ENCODE measurements around the gene CCDC7. TPM values are rescaled to one million over a fixed set of nuclear protein-coding genes. Genes with fewer than 3 reads are reported as not detected.
A peak's percentile ranks its signal among the peaks of the same experiment; 100 is the strongest.

CCDC7 gene
- total RNA-seq, 1 donor from 2014 or later: 2.3 TPM

DNA sequence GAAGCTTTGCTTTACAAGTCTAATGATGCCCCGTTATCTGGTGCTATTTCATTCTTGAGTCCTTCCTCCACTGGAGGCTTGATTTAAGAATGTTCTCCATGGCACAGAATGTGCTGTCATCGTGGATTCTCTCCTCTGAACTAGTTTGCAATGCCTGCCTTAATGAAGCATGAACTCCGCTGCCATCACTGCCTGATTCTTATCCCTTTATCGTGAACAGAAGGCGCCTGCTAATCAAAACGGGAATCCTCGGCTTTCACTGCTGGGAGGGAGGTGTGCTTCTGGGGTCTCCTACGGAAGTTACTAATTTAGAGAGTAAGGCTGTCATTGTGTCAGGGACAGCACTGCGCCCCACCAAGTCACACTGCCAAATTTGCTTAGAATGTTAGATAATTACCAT lies 455.9 kb downstream of the CCDC7 start:
- H3K36me3 Mint-ChIP-seq (ENCODE audit: low read depth, unreplicated experiment): peaks cover 24% of the 10 kb centered on the region
- no peaks in the 10 kb centered on the region for H3K4me1 ChIP-seq (ENCODE audit: insufficient read depth, low read length)
- peaks cover 7% of the 10 kb centered on the region for H3K4me1 Mint-ChIP-seq (ENCODE audit: low read depth, unreplicated experiment)
- no peak for DNase-seq (ENCODE audit: low read depth)
- no peak overlapping the region for H3K27ac ChIP-seq (ENCODE audit: low read depth, low read length)
- H3K4me3 ChIP-seq (ENCODE audit: insufficient read depth, low read depth, low read length): no peak overlapping the region
- H3K4me2 ChIP-seq (ENCODE audit: low read length): no peak overlapping the region
- no peaks in the 10 kb centered on the region for H3K9me3 Mint-ChIP-seq (ENCODE audit: unreplicated experiment)
- no peak overlapping the region for H2AFZ ChIP-seq (ENCODE audit: low read depth, low read length)
- peaks cover 80% of the 10 kb centered on the region for H3K36me3 ChIP-seq (ENCODE audit: insufficient read depth, low read length)
- no peak for FAIRE-seq
- H3K27ac Mint-ChIP-seq (ENCODE audit: unreplicated experiment): no peak overlapping the region
- H3K79me2 ChIP-seq (ENCODE audit: insufficient read depth, low read length): peaks cover 43% of the 10 kb centered on the region
- H3K4me3 Mint-ChIP-seq (ENCODE audit: unreplicated experiment): no peak overlapping the region
- TF ChIP-seq EZH2 (IDR thresholded peaks at IDR 0.05; ENCODE audit: insufficient read depth, low read length): no peak
- TF ChIP-seq, protein P1, sequence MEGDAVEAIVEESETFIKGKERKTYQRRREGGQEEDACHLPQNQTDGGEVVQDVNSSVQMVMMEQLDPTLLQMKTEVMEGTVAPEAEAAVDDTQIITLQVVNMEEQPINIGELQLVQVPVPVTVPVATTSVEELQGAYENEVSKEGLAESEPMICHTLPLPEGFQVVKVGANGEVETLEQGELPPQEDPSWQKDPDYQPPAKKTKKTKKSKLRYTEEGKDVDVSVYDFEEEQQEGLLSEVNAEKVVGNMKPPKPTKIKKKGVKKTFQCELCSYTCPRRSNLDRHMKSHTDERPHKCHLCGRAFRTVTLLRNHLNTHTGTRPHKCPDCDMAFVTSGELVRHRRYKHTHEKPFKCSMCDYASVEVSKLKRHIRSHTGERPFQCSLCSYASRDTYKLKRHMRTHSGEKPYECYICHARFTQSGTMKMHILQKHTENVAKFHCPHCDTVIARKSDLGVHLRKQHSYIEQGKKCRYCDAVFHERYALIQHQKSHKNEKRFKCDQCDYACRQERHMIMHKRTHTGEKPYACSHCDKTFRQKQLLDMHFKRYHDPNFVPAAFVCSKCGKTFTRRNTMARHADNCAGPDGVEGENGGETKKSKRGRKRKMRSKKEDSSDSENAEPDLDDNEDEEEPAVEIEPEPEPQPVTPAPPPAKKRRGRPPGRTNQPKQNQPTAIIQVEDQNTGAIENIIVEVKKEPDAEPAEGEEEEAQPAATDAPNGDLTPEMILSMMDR (IDR thresholded peaks at IDR 0.05; ENCODE audit: insufficient read depth, low read depth, low read length): no peak
- H3K9me3 ChIP-seq (ENCODE audit: insufficient read depth, low read depth, low read length): no peaks in the 10 kb centered on the region
- H4K20me1 ChIP-seq (ENCODE audit: insufficient read depth, low read length): peaks cover 37% of the 10 kb centered on the region
- H3K27me3 ChIP-seq (ENCODE audit: insufficient read depth, low read length): no peaks in the 10 kb centered on the region
- no peaks in the 10 kb centered on the region for H3K27me3 Mint-ChIP-seq (ENCODE audit: low read depth, unreplicated experiment)
- no peak overlapping the region for H3K9ac ChIP-seq (ENCODE audit: low read length)

DNA sequence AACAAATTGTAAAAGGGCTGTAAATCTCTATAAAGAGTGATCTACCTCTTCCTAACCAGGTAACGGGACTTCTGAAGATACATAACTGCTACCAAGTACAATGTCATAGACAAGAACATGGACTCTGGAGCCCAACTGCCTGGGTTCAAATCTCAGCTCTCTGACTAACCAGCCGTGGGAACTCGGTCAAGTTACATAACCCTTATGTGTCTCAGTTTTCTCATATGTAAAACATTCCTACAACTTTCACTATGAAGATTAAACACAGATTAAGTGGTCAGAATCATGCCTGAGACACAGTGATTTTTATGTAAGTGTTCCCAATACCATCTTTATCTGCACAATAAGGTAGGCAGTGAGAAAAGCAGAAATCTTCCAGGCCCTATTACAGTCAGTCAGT lies 459.5 kb downstream of the CCDC7 start:
- FAIRE-seq (peak; percentile 29), DNase-seq (ENCODE audit: low read depth) (no peak)
- Histone ChIP-seq H3K36me3 (ENCODE audit: insufficient read depth, low read length) (peaks cover 81% of the 10 kb centered on the region), H3K9me3 (ENCODE audit: insufficient read depth, low read depth, low read length) (no peaks in the 10 kb centered on the region), H3K27ac (ENCODE audit: low read depth, low read length) (no peak overlapping the region), H3K9ac (ENCODE audit: low read length) (no peak overlapping the region), H3K27me3 (ENCODE audit: insufficient read depth, low read length) (no peaks in the 10 kb centered on the region), H2AFZ (ENCODE audit: low read depth, low read length) (no peak overlapping the region), H3K4me2 (ENCODE audit: low read length) (no peak overlapping the region), H3K4me1 (ENCODE audit: insufficient read depth, low read length) (no peaks in the 10 kb centered on the region), H4K20me1 (ENCODE audit: insufficient read depth, low read length) (peaks cover 41% of the 10 kb centered on the region), H3K4me3 (ENCODE audit: insufficient read depth, low read depth, low read length) (no peak overlapping the region), H3K79me2 (ENCODE audit: insufficient read depth, low read length) (peaks cover 78% of the 10 kb centered on the region)
- H3K4me3 Mint-ChIP-seq (ENCODE audit: unreplicated experiment): no peak overlapping the region
- peaks cover 20% of the 10 kb centered on the region for H3K4me1 Mint-ChIP-seq (ENCODE audit: low read depth, unreplicated experiment)
- H3K27me3 Mint-ChIP-seq (ENCODE audit: low read depth, unreplicated experiment): no peaks in the 10 kb centered on the region
- H3K9me3 Mint-ChIP-seq (ENCODE audit: unreplicated experiment): no peaks in the 10 kb centered on the region
- H3K27ac Mint-ChIP-seq (ENCODE audit: unreplicated experiment): peak overlapping the region; percentile 55
- TF ChIP-seq EZH2 (IDR thresholded peaks at IDR 0.05; ENCODE audit: insufficient read depth, low read length): no peak
- TF ChIP-seq, protein P1 (IDR thresholded peaks at IDR 0.05; ENCODE audit: insufficient read depth, low read depth, low read length): no peak
- peaks cover 25% of the 10 kb centered on the region for H3K36me3 Mint-ChIP-seq (ENCODE audit: low read depth, unreplicated experiment)

DNA sequence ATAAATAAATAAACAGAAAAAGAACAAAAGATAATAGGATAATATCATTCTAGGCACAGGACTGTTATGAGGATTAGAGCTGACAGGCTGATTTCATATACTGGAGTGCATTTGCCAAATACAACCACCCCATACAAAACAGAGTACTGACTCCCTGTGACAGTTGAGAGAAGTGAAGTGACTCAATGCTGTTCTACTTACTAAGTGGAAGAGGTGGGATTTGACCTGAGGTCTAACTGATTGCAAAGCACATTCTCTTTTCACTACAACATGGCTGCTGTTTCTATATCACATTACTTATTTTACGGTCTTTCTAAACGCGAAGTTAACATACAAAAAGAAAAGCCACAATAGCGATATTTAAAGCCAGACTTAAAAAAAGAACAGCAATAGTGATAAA lies 460.7 kb downstream of the CCDC7 start:
- Mint-ChIP-seq H3K36me3 (ENCODE audit: low read depth, unreplicated experiment) (peaks cover 31% of the 10 kb centered on the region), H3K27ac (ENCODE audit: unreplicated experiment) (no peak overlapping the region), H3K27me3 (ENCODE audit: low read depth, unreplicated experiment) (no peaks in the 10 kb centered on the region), H3K9me3 (ENCODE audit: unreplicated experiment) (no peaks in the 10 kb centered on the region), H3K4me3 (ENCODE audit: unreplicated experiment) (no peak overlapping the region), H3K4me1 (ENCODE audit: low read depth, unreplicated experiment) (peaks cover 24% of the 10 kb centered on the region)
- Histone ChIP-seq H3K9me3 (ENCODE audit: insufficient read depth, low read depth, low read length) (no peaks in the 10 kb centered on the region), H4K20me1 (ENCODE audit: insufficient read depth, low read length) (peaks cover 47% of the 10 kb centered on the region), H3K27me3 (ENCODE audit: insufficient read depth, low read length) (no peaks in the 10 kb centered on the region), H3K79me2 (ENCODE audit: insufficient read depth, low read length) (peaks cover 88% of the 10 kb centered on the region), H3K9ac (ENCODE audit: low read length) (no peak overlapping the region), H2AFZ (ENCODE audit: low read depth, low read length) (no peak overlapping the region), H3K27ac (ENCODE audit: low read depth, low read length) (no peak overlapping the region), H3K36me3 (ENCODE audit: insufficient read depth, low read length) (peaks cover 89% of the 10 kb centered on the region), H3K4me2 (ENCODE audit: low read length) (no peak overlapping the region), H3K4me1 (ENCODE audit: insufficient read depth, low read length) (no peaks in the 10 kb centered on the region), H3K4me3 (ENCODE audit: insufficient read depth, low read depth, low read length) (no peak overlapping the region)
- no peak for TF ChIP-seq EZH2 (IDR thresholded peaks at IDR 0.05; ENCODE audit: insufficient read depth, low read length)
- TF ChIP-seq, protein P1 (IDR thresholded peaks at IDR 0.05; ENCODE audit: insufficient read depth, low read depth, low read length): no peak
- no peak for FAIRE-seq
- DNase-seq (ENCODE audit: low read depth): no peak
